AG08395 (cell line): ENCODE measurements around the gene PIP5K1B.
"Not testable (repeated sequence)": the region's sequence is repeated elsewhere in the genome, so short reads cannot be mapped to it uniquely, and the experiment has no call there.

ENCODE experiments used
- DNase-seq: peaks from one replicate; pipeline ENCODE4 v3.0.0; 2012; ENCODE audit warnings: mixed read lengths, low spot score

The PIP5K1B gene

GRCh38 chr9:68704814-68705530, at the start of gene PIP5K1B:
TSS of gene PIP5K1B (plus strand) at chr9:68705240. CDS start at chr9:68822615, 117,375 bp downstream.
- DNase-seq = peak; percentile 57

GRCh38 chr9:68664036-68664435, 41.0 kb upstream of the PIP5K1B start:
- no peak for DNase-seq

DNA sequence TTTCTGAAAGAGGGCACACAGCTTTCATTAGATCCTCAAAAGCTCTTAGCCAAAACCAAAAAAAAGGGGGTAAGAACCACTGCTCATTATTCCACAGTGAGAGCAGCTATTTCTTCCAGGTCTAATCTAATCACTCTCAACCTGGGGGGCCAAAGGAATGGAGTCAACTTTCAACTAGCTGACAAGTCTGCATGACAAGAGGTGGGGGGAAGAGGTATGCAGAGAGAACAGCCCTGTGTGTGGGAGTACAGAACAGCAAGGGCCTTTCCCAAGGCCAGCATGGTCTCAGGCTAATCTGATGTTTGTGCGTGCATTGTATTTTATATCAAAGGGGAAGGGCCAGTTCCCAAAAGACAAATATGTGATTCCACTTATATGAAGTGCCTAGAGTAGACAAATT, 36.9 kb upstream of the PIP5K1B start:
- no peak for DNase-seq

GRCh38 chr9:68669218-68669617, 35.8 kb upstream of the PIP5K1B start:
- DNase-seq = no peak

- DNase-seq = no peak
Measured at GRCh38 chr9:68672215-68672614, 32.8 kb upstream of the PIP5K1B start.

- DNase-seq = no peak
Measured at GRCh38 chr9:68672625-68673024, 32.4 kb upstream of the PIP5K1B start.

DNA sequence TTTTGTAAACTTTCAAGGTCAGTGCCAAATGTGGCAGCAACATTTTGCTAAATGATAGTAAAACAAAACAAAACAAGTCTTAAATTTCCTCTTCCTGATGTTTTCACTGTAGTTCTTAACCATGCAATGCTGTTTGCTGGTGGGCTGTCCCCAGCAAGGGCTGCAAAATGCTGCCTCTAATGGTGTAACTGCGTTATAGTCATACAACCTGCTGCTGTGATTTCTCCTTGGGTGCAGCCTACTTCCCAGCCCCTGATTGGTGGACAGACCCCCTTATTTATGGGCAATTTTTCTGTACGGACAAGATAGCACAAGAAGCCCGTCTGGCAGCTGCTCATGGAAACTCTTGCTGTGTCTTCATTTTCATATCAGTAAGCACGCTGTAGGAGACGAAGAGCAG, 26.6 kb upstream of the PIP5K1B start:
- DNase-seq = no peak

- no peak for DNase-seq
Measured at GRCh38 chr9:68683433-68683832, 21.6 kb upstream of the PIP5K1B start.

GRCh38 chr9:68685213-68685612, 19.8 kb upstream of the PIP5K1B start:
- no peak for DNase-seq

GRCh38 chr9:68685770-68686169, 19.3 kb upstream of the PIP5K1B start:
- DNase-seq = no peak

- no peak for DNase-seq
Measured at GRCh38 chr9:68690088-68690487, 15.0 kb upstream of the PIP5K1B start.

DNA sequence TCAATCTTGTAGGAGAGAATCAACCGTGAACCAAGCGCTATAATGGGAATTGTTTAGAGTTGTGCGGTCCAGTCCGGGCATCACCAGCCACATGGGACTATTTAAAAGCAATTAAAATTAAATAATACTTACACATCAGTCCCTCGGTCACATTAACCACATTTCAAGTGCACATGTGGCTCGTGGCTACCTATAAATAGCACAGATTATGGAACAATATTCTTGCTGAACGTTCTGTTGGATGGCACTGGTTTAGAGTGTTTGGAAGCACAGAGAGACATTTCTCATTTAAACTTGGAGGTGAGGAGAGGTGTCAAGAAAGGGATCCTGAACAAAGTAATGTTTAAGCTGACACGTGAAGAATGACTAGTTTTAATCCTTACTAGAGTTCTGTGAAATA, 12.5 kb upstream of the PIP5K1B start:
- DNase-seq = no peak

DNA sequence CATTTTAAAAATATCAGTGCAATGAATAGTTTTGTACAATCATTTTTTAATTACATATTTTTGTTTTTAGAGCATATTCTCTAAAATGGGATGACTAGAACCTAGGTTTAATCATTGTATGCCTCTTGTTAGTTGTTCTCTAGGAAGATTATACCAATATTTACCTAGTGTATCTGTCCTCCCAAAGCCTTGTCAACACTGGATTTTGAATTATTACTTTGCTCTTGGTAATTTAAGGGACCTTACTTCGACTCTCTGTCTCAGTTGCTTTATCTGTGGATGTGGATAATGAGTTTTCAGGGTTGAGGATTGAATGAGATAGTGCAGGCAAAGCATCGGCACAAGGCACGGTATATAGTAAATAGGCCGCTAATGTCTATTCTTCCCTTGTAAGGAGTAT, 10.9 kb upstream of the PIP5K1B start:
- no peak for DNase-seq

DNA sequence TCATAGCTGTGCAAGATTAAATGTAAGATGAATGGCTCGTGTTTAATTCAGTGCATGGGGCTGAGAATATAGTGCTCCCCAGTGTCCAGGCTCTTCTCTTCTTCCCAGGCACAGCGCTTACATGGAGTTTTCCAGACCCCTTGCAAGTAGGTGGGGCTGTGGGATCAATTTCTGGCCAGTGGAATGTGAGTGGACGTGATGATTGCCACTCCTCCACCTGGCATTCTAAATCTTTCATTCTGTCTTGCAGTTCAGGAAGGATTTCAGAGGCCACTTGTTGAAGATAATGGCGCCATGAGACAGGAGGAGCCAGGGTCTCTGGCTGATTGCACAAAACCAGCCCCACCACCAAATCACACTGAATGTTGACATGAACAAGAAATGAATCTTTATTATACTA, 7.2 kb upstream of the PIP5K1B start:
- no peak for DNase-seq

- DNase-seq = no peak
Measured at GRCh38 chr9:68698943-68699509, 6.0 kb upstream of the PIP5K1B start.

DNA sequence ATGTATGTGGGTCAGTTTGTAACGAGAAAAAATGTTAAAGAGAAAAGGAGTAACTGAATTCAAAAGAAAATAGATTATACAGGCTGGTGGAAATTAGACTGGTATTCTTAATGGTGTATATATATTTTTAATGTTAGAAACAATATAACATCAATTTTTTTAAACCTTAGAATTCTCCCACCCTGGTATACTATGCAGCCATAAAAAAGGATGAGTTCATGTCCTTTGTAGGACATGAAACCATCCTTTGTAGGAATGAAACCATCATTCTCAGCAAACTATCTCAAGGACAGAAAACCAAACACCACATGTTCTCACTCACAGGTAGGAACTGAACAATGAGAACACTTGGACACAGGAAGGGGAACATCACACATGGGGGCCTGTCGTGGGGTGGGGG, 5.4 kb upstream of the PIP5K1B start:
- not testable (repeated sequence) for DNase-seq

- no peak for DNase-seq
Measured at GRCh38 chr9:68702493-68702892, 2.5 kb upstream of the PIP5K1B start.

DNA sequence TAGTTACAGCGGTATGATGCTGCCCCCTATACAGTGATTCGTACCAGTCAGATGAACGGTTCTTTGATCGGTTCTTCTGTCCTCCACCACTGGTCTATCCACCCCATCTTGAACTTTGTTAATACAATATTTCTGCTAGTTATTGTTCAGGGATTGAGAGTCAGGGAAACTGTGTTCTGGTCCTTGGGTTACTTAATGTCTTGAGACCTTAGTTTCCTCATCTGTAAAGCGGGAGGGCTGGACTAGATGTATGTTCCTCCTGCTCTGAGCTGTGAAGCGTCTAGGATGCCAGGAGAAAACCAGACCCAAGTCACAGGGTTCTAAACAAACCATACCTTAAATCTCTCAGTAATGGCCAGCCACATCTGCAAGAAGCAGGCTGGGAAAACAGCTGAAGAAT, 1.4 kb upstream of the PIP5K1B start:
- DNase-seq = no peak

GRCh38 chr9:68704498-68704813, 584 bp upstream of the PIP5K1B start:
- DNase-seq = no peak

- no peak for DNase-seq
Measured at GRCh38 chr9:68705531-68706362, 707 bp downstream of the PIP5K1B start.

- DNase-seq = no peak
Measured at GRCh38 chr9:68706363-68707201, 1.5 kb downstream of the PIP5K1B start.

DNA sequence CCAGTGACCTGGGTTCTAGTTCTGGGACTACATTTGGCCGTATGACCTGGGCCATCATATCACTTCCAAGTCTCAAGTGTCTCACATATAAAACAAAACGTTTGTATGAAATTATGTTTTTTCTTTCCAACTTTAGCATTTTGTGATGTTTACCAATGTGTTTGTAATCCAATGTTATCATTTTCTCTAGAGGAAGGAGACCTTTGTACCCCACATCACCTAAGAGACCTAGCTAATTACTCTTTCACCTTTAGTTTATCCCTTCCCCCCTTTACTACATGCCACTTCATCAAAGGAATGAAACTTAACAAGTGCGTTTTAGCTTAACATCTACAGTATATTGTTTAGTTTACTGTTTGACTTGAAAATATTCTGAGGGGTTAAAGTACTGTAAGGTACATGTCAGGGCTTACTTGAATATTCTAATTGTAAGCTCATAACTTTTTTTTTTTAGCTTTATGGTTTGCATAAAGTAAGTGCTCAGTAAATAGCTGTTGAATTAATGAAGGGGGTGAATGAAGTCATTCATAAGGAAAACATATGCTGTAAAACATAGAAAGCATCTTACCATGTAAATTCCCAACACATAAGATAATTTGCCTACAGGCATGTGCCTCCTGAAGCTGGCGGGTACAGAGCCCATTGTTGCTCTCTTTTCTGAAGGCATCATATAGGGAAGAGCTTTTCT, 2.9 kb downstream of the PIP5K1B start:
- DNase-seq = no peak
